ENCODE data around the gene DAO. TPM values are rescaled to one million over a fixed set of nuclear protein-coding genes. Genes with fewer than 3 reads are reported as not detected.

The DAO gene
- total and polyA plus RNA-seq, 8 donors = not detected

DNA sequence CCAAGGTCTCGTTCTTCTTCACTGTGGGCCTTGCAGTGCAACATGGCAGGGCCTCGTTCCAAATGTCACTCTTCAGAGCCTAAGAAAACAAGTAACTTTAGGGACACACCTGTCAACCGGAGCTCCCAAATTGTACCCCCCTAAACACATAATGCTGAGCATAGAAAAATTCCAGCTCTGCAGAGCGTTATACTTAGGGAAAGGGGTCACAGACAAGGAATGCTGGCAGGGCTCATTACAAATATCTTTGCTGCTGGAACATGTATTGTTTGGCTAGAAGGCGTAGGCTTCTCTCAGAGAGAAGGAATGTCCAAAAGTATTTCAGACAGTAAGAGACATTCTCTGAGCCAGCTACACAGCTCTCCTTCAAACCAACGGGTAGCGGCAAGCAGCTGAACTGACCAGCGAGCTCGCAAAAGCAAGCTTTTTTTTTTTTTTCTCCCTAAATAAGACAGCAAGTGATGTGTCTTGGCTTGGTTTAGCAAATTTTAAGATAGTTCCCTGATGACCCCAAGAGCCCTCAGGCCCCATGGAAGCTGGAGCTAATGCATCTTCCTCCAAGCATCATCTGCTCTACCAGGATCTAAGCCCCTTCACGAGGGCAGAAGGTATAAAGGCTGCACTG, 47.0 kb upstream of the DAO start:
- Histone ChIP-seq H3K27me3 (no peaks in the 10 kb centered on the region), H3K4me1 (peaks cover 24 to 77% (median 43%) of the 10 kb centered on the region in 4 donors), H3K9me3 (no peaks in the 10 kb centered on the region), H3K4me3 (no peak overlapping the region), H3K36me3 (peaks cover 18 to 47% (median 44%) of the 10 kb centered on the region in 4 donors), H3K27ac (peak overlapping the region; percentile 48 to 80 (median 69))
- intact Hi-C loops (cut with DNase I; ENCODE audit: low total_unique reads) = no loop called here
- WGBS, 5 donors = 29 to 50% (median 42%) methylated on average over 10 of the region's 10 CpGs
- peak in 1 of 2 donors; percentile 83 for DNase-seq
- TF ChIP-seq EP300 (IDR thresholded peaks at IDR 0.05) = no peak
- peak in 1 of 3 donors; percentile 44 for TF ChIP-seq POLR2AphosphoS5 (IDR thresholded peaks at IDR 0.05)
- TF ChIP-seq, protein P1, sequence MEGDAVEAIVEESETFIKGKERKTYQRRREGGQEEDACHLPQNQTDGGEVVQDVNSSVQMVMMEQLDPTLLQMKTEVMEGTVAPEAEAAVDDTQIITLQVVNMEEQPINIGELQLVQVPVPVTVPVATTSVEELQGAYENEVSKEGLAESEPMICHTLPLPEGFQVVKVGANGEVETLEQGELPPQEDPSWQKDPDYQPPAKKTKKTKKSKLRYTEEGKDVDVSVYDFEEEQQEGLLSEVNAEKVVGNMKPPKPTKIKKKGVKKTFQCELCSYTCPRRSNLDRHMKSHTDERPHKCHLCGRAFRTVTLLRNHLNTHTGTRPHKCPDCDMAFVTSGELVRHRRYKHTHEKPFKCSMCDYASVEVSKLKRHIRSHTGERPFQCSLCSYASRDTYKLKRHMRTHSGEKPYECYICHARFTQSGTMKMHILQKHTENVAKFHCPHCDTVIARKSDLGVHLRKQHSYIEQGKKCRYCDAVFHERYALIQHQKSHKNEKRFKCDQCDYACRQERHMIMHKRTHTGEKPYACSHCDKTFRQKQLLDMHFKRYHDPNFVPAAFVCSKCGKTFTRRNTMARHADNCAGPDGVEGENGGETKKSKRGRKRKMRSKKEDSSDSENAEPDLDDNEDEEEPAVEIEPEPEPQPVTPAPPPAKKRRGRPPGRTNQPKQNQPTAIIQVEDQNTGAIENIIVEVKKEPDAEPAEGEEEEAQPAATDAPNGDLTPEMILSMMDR (IDR thresholded peaks at IDR 0.05) = no peak

DNA sequence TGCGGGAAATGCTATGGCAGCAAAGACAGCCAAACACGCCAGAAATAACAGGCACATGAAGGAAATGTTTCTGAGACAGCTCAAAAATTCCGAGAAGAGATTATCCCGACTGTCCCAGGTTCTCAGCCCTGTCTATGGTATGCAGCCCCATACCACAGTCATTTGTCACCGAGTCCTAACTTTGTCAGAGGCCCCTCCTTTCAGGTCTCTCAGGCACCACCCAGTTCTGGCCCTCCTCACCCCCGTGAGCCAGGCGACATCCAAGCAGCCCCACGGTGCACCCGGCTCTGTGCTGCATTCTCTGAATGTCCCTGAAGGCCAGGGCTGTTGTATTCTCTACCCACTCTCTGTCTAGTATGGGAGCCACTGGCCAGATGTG, 46.5 kb upstream of the DAO start:
- peaks cover 28 to 77% (median 45%) of the 10 kb centered on the region in 4 donors for H3K4me1 ChIP-seq
- H3K4me3 ChIP-seq = no peak overlapping the region
- no peaks in the 10 kb centered on the region for H3K27me3 ChIP-seq
- DNase-seq = peak in 1 of 2 donors; percentile 53
- intact Hi-C loops (cut with DNase I; ENCODE audit: low total_unique reads) = no loop called here
- peaks cover 18 to 45% (median 43%) of the 10 kb centered on the region in 4 donors for H3K36me3 ChIP-seq
- H3K27ac ChIP-seq = peak overlapping the region; percentile 48 to 80 (median 69)
- 25 to 59% (median 50%) methylated on average over 9 of the region's 9 CpGs for WGBS, 5 donors
- no peaks in the 10 kb centered on the region for H3K9me3 ChIP-seq
- TF ChIP-seq POLR2AphosphoS5 (IDR thresholded peaks at IDR 0.05) = peak in 1 of 3 donors; percentile 10
- no peak for TF ChIP-seq EP300 (IDR thresholded peaks at IDR 0.05)
- no peak for TF ChIP-seq POLR2A (IDR thresholded peaks at IDR 0.05)
- TF ChIP-seq, protein P1 (IDR thresholded peaks at IDR 0.05) = no peak

GRCh38 chr12:108833757-108834472, 46.0 kb upstream of the DAO start:
- peaks cover 18 to 45% (median 42%) of the 10 kb centered on the region in 4 donors for H3K36me3 ChIP-seq
- no peaks in the 10 kb centered on the region for H3K9me3 ChIP-seq
- intact Hi-C loops (cut with DNase I; ENCODE audit: low total_unique reads) = no loop called here
- peak overlapping the region in 4 of 5 donors; percentile 64 to 80 (median 71) for H3K27ac ChIP-seq
- H3K4me1 ChIP-seq = peaks cover 34 to 77% (median 45%) of the 10 kb centered on the region in 4 donors
- TF ChIP-seq, protein P1 (IDR thresholded peaks at IDR 0.05) = no peak
- TF ChIP-seq POLR2A (IDR thresholded peaks at IDR 0.05) (no peak), EP300 (IDR thresholded peaks at IDR 0.05) (no peak), POLR2AphosphoS5 (IDR thresholded peaks at IDR 0.05) (no peak)
- H3K27me3 ChIP-seq = no peaks in the 10 kb centered on the region
- no peak overlapping the region for H3K4me3 ChIP-seq
- DNase-seq = peak in 1 of 2 donors; percentile 82
- 66 to 81% (median 73%) methylated on average over 12 of the region's 12 CpGs for WGBS, 5 donors

DNA sequence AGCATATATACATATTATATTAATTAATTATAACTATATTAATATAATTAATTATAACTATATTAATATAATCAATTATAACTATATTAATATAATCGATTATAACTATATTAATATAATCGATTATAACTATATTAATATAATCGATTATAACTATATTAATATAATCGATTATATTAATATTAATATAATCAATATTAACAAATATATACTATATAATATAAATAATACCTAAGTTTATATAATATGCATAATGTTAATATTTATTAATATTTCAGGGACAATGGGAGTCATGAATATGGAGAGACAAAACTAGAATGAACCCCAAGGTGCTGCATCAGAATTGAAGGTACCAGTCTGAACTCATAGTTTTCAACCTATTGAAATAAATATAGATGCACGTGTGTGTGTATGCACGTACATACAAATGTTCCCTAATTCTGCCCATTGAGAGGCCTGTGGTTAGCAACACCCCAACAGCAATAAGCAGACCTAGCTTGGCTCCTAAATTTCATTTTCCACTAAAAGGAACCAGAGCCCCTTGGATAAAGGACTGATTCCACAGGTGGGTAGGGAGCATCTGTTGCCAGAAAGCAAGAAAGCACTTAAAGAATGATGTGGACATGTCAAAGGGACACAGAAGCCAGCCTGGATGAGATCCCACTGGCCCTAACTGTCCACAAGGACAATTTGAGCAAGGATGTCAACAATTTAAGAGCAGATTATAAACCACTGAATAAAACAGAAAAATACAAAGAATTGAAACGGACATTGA, 43.8 kb upstream of the DAO start:
- peaks cover 10 to 32% (median 27%) of the 10 kb centered on the region in 4 donors for H3K36me3 ChIP-seq
- WGBS, 5 donors = 78 to 89% (median 88%) methylated on average over 3 to 7 of the region's 7 CpGs
- no peaks in the 10 kb centered on the region for H3K27me3 ChIP-seq
- no peak overlapping the region for H3K4me3 ChIP-seq
- H3K9me3 ChIP-seq = no peaks in the 10 kb centered on the region
- peaks cover 52 to 92% (median 63%) of the 10 kb centered on the region in 4 donors for H3K4me1 ChIP-seq
- no peak for DNase-seq
- TF ChIP-seq POLR2A (IDR thresholded peaks at IDR 0.05) = no peak
- TF ChIP-seq, protein P1 (IDR thresholded peaks at IDR 0.05) = no peak
- TF ChIP-seq POLR2AphosphoS5 (IDR thresholded peaks at IDR 0.05) = no peak
- no peak for TF ChIP-seq EP300 (IDR thresholded peaks at IDR 0.05)
- peak overlapping the region in 4 of 5 donors; percentile 84 to 88 (median 86) for H3K27ac ChIP-seq
- intact Hi-C loops (cut with DNase I; ENCODE audit: low total_unique reads) = no loop called here

All from stomach (tissue), 9 donors.